Measurements from ENCODE around the gene GALNT1. TPM values are rescaled to one million over a fixed set of nuclear protein-coding genes. Genes with fewer than 3 reads are reported as not detected.

Gene GALNT1
- polyA plus RNA-seq, 2 of the 4 experiments (the other 2 are of a cell fraction), result 97.4 to 113 TPM

- ATAC-seq (no peak), FAIRE-seq (no peak), DNase-seq (ENCODE audit: low read depth in 1 of 2, low spot score in 1 of 2) (no peak)
- TF ChIP-seq MAFK (IDR thresholded peaks at IDR 0.05; ENCODE audit: partially characterized antibody) (peak; percentile 52), RFX5 (IDR thresholded peaks at IDR 0.05) (no peak)
- POLR2A ChIA-PET, result no interaction called here
- no peak overlapping the region for H3K4me2 ChIP-seq
- no peaks in the 10 kb centered on the region for H3K4me1 ChIP-seq
- WGBS (ENCODE audit: missing lambda C conversion rate), result 81% methylated on average over 3 of the region's 3 CpGs
- H3K9me3 ChIP-seq, result no peaks in the 10 kb centered on the region; the same call in 2 of the 3 replicates
- no peak overlapping the region for H3K27ac ChIP-seq
- CTCF ChIA-PET, result interaction anchor here (0.7 kb wide), 1 partner anchor 16 kb away, joined by 4 read pairs; no protein-coding TSS in a partner anchor
- H3K4me3 ChIP-seq, result no peak overlapping the region
These were observed 80.9 kb downstream of the GALNT1 start for GRCh38 chr18:35662293-35663062.

GRCh38 chr18:35671966-35672603, 90.5 kb downstream of the GALNT1 start:
- POLR2A ChIA-PET, result no interaction called here

GRCh38 chr18:35672897-35673296, 91.4 kb downstream of the GALNT1 start:
- WGBS (ENCODE audit: missing lambda C conversion rate), result 84% methylated on average over 1 of the region's 1 CpG
- Histone ChIP-seq H3K4me3 (no peak overlapping the region), H3K9me3 (no peaks in the 10 kb centered on the region), H3K4me2 (no peak overlapping the region), H3K27ac (no peak overlapping the region), H3K4me1 (peaks cover 8% of the 10 kb centered on the region; the same call in 1 of the 3 replicates)
- DNase-seq (ENCODE audit: low read depth in 1 of 2, low spot score in 1 of 2) (no peak), ATAC-seq (no peak), FAIRE-seq (no peak)
- CTCF ChIA-PET, result no interaction called here
- TF ChIP-seq PBX3 (IDR thresholded peaks at IDR 0.05) (no peak), PHF8 (IDR thresholded peaks at IDR 0.05; ENCODE audit: borderline replicate concordance, low read depth) (no peak), CHD4 (IDR thresholded peaks at IDR 0.05; ENCODE audit: borderline replicate concordance) (no peak), ATOH8 (CRISPR knock-in tag; IDR thresholded peaks at IDR 0.05; ENCODE audit: low read depth) (no peak), ZSCAN20 (CRISPR knock-in tag; IDR thresholded peaks at IDR 0.05) (no peak), POLR2A (IDR thresholded peaks at IDR 0.05; ENCODE audit: low read length) (no peak), KDM1A (IDR thresholded peaks at IDR 0.05; ENCODE audit: low read depth) (no peak)
- POLR2A ChIA-PET, result no interaction called here

More at GRCh38 chr18:35671966-35672603, 90.5 kb downstream of the GALNT1 start:
- Histone ChIP-seq H3K27ac (no peak overlapping the region), H3K4me3 (no peak overlapping the region), H3K4me1 (peaks cover 8% of the 10 kb centered on the region; the same call in 1 of the 3 replicates), H3K9me3 (no peaks in the 10 kb centered on the region; the same call in 2 of the 3 replicates), H3K4me2 (no peak overlapping the region)
- WGBS (ENCODE audit: missing lambda C conversion rate), result 100% methylated on average over 1 of the region's 1 CpG
- FAIRE-seq (no peak), ATAC-seq (no peak), DNase-seq (ENCODE audit: low read depth in 1 of 2, low spot score in 1 of 2) (no peak)
- CTCF ChIA-PET, result interaction anchor here (0.6 kb wide), 1 partner anchor 527 kb away, joined by 3 read pairs; no protein-coding TSS in a partner anchor
- TF ChIP-seq REST (IDR thresholded peaks at IDR 0.05), result peak; percentile 61; the same call in 1 of the 2 replicates
- TF ChIP-seq RCOR1 (IDR thresholded peaks at IDR 0.05; ENCODE audit: low read depth, low read length), result no peak
- no peak for TF ChIP-seq HES2 (IDR thresholded peaks at IDR 0.05)
